HG02759 (cell line): ENCODE results near the gene RGS9BP.
"Not testable (repeated sequence)": the region's sequence is repeated elsewhere in the genome, so short reads cannot be mapped to it uniquely, and the experiment has no call there.

Experiments used
- ATAC-seq: cut with Tn5 transposase; IDR thresholded peaks from one replicate; pipeline ENCODE4 v1.9.1; 2021; ENCODE audit warnings: mild to moderate bottlenecking, moderate library complexity; ENCODE audit not compliant: unreplicated experiment

Gene RGS9BP

DNA sequence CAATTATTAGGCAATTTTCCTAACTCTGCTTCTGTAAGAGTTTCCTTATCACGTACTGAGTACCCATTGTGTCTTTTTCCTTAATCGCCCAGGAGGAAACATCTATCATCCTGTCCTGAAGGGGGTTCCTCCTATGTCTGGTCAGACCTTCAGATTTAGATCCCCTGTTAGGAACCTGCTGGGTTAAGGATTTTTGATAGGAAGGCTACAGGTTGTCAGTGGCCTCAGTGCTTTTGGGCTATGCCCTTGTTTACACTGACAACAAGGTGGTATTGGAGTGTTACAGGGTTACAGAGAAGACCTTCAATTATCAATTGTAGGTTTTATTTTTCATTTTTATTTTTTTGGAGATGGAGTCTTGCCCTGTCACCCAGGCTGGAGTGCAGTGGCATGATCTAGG, 19.2 kb downstream of the RGS9BP start:
- ATAC-seq: not testable (repeated sequence)

DNA sequence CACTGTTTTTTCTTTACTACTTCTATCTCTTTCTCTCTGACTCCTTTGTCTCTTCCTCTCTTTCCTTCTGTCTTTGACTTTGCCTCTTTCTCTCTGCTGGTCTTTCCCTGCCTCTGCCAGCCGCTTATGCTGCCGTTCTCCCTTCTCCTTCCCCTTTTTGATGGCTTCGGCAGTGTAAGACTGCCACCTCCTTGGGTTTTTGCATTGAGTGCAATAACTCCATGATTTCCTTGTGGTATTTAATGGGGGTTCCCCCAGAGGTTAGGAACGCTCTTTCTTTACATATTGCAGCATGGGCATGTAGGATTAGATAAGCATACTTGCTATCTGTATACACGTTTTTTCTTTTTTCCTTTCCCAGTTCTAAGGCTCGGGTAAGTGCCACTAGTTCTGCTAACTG, 19.9 kb downstream of the RGS9BP start:
- not testable (repeated sequence) for ATAC-seq

DNA sequence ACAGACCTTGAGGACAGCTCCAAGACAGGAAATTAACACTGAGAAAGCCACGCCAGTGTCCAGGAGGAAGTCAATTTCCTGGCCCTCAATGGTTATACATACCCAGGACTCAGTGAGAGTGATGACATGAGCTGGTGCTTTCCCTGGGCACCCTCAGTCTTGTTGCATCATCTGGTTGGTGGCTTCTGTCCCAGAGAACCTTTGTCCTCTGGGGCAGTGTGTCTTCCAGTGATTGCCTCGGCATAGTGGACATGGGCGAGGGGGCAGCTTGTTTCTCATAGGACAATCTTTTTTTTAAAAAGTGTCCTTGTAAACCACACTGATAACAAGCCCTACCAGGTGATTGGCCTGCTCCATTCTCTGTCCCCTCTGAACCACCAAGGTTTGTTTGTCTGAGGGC, 21.1 kb downstream of the RGS9BP start:
- not testable (repeated sequence) for ATAC-seq

DNA sequence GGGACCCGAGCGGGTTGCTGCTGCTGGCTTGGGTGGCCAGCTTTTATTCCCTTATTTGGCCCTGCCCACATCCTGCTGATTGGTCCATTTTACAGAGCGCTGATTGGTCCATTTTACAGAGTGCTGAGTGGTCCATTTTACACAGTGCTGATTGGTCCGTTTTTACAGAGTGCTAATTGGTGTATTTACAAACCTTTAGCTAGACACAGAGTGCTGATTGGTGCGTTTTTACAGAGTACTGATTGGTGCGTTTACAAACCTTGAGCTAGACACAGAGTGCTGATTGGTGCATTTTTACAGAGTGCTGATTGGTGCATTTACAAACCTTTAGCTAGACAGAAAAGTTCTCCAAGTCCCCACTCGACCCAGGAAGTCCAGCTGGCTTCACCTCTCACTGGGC, 24.5 kb downstream of the RGS9BP start:
- ATAC-seq: not testable (repeated sequence)

DNA sequence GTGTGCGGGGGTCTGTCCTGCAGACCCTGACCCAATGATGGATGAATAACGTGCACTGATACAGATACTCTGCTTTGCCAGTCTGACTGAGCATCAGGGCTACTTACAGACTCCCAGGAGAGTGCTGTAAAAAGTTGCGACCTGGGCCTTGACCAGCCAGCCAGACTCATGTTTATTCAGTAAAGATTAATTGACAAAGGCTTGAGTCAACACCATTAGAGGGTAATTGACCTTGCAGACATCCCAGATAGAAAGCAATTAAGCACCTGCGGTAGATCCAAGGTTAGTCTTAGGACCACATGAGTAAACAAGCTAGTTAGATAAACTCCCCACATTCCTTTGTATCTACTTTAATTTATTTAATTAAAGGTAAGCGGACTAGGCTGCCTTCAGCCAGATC, 26.4 kb downstream of the RGS9BP start:
- no peak for ATAC-seq

DNA sequence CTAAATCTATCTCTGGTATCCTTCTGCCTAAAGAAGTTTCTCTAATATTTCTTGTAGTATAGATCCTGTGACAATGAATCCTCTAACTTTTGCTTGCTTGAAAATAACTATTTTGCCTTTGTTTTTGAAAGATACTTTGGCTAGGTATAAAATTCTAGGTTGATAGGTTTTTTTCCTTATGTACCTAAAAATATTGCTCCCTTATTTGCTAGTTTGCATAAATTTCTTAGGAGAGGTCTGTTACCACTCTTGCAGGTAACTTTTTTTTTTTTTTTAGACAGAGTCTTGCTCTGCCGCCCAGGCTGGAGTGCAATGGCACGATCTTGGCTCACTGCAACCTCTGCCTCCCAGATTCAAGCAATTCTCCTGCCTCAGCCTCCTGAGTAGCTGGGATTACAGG, 28.4 kb downstream of the RGS9BP start:
- not testable (repeated sequence) for ATAC-seq

DNA sequence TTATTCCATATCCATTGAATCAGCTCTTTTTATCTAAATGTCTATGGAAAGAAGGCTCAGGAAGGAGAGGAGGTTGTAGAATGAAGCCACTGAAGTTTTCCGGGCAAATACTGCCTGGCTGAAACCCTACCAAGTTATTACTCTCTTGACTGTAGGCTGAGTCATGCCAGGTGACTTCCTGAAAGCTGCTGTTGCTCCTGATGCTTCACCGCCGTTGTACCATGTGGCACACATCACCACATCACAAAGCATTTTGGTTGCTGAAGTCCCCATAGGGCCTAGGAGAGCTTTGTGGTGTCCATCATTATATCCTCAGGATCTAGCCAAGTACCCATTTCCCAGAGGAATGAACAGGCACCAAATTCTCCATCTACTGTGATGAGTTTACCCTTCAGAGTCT, 32.8 kb downstream of the RGS9BP start:
- no peak for ATAC-seq

DNA sequence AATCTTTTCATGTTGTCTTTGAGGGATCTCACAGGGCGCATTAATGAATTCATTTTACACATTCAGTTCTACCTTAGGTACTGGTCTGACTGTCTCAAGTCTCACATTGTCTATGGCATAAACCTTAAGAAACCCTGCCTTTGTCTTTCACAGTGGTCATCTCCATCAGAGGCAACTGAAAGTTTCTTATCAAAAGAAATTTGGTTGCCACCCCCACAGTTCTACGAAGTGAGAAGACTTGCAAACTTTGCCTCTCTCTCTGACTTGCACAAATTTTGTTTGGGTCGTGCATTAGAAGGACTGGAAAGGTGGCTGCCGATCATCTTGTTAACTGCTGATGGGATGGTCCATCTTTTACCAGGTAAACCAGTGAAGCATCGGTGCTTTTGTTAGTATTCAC, 33.4 kb downstream of the RGS9BP start:
- ATAC-seq: no peak

DNA sequence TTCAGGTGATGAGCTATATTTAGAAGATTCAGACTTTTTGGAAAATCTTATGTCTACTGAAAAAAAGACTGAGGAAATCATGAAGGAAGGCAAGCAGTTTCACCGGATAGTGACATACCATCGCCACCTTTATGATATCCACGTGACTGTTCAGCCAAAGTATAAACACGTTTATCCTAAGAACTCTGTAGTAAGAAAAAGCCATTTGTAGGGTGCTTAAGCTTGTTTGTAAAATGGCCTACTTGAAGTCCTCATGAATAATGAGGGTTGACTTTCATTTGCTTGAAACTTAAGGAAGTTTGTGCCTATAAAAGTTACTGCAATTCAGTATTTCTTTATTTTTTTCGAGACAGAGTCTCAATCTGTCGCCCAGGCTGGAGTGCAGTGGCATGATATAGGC, 36.1 kb downstream of the RGS9BP start:
- ATAC-seq: no peak

DNA sequence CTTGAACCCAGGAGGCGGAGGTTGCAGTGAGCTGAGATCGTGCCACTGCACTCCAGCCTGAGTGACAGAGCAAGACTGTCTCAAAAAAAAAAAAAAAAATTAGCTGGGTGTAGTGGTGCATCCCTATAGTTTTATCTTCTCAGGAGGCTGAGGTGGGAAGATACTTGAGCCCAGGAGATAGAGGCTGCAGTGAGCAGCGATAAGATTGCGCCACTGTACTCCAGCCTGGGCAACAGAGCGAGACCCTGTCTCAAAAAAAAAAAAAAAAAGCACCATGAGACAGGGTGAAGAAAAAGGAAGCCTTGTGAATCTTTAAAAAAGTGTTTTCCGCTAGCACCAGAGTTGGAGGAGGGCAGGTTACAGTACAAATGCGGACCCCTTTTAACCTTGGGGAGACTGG, 40.6 kb downstream of the RGS9BP start:
- ATAC-seq: not testable (repeated sequence)

DNA sequence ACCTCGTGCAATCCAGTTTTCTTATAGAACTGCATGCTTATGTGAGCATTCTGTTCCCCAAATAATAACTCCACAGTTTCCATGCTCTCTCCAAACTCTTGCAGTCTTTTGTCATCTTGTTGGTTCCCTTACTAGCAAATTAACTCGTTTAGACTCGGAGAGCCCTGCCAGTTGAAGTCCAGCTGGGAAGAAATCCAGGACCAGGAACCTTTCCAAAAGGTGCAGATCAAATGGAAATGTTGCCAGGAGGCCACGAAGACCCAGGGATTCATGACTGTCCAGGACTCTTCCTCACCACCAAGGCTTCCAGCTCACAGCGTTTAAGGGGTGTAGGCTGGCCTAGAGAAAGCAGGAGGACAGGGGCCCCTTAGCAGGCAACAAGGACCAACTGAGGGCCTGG, 41.8 kb downstream of the RGS9BP start:
- ATAC-seq: no peak

DNA sequence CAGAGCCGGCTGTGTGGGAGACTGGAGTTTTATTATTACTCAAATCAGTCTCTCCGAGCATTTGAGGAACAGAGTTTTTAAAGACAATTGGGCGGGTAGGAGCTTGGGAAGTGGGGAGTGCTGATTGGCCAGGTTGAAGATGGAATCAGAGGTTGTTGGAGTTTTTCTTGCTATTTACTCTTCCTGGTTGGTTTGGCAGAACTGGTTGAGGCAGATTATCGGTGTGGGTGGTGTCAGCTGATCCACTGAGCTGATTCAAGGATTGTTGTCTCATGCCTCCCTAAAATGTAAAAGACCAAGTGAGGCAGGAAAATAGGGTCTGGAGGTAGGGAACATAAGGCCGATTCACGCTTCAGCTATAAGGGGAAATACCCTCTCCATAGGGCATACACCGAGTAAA, 42.6 kb downstream of the RGS9BP start:
- ATAC-seq: no peak

DNA sequence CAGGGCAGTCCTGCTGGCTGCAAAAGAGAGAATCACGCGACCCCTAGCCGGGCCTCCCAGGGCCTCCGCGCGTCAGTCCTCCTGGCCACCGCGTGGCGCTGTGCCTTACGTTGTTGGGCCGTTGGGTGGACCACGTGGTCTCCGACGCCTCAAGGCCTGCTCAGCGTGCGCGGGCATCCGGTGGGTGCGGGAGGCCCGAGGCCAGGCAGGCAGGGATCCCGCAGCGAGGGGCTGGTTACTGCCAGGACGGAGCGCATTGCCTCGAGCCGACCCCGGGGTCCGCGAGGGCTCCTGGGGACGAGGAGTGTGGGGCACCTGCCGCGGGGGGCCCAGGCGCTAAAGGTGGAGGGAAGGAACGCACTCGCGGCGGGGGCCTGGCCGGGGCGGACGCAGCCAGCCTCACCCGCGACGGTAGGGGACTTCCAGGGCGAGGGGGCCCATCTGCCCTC, 44.0 kb downstream of the RGS9BP start, which contains the start of gene TDRD12:
TDRD12 (plus strand) TSS at position 157 of the 449 bp plus-strand sequence. CDS start 306 bp downstream, outside the sequence.
- ATAC-seq: no peak

DNA sequence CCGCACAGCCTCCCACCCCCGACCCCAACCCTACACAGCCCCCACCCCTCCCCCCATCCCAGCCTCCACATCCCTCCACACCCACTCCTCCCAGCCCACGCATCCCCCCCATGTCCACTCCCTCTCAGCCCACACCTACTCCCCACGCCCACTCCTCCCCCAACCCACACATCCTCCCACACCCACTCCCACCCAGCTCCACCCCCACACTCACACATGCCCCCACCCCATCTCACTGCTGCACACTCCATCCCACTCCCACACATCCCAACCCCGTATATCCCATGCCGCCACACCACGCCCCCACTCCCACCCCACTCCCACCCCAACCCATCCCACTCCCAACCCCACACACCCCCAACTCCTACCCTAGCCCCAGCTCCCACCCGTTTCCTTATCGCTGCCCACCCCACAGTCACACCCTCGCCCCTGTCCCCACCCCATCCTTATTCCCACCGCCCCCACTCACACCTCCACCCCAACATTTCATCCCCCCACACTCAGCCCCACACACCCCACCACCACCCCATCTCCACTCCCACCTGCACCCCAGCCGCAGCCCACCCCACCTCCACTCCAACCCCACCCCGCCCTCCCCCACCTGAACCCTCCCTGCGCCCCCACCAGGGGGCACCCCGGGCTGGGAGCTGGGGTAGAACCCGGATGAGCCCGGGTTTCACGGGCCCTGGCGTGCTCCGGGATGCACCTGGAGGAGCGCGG, 44.7 kb downstream of the RGS9BP start:
- ATAC-seq: no peak

DNA sequence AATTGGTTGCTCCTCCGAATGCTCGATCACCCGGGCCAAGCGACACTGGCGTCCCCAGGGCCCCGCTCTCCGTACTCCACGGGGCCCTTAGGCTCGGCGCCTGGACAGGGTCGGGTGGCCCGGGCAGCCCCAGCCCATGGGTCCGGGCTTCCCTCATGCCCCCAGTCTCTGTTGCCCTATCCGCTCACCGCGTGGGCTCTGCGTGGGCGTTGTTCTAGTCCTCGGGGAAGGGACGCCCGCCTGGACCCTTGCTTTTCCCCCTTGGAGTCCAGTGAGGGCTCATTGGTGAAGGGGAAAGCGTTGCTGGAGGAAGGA, 45.2 kb downstream of the RGS9BP start:
- ATAC-seq: no peak
